ENCODE results near the gene C3.

The C3 gene

GRCh38 chr19:6738787-6739389 lies 18.4 kb upstream of the C3 start:
- Mint-ChIP-seq H3K4me3 (peak overlapping the region; percentile 98), H3K36me3 (ENCODE audit: low read depth) (peaks cover 20% of the 10 kb centered on the region), H3K4me1 (ENCODE audit: low read depth) (peaks cover 29% of the 10 kb centered on the region), H3K9me3 (no peaks in the 10 kb centered on the region), H3K27me3 (ENCODE audit: low read depth) (no peaks in the 10 kb centered on the region), H3K27ac (peak overlapping the region; percentile 99)
- DNase-seq (ENCODE audit: low spot score): no peak

DNA sequence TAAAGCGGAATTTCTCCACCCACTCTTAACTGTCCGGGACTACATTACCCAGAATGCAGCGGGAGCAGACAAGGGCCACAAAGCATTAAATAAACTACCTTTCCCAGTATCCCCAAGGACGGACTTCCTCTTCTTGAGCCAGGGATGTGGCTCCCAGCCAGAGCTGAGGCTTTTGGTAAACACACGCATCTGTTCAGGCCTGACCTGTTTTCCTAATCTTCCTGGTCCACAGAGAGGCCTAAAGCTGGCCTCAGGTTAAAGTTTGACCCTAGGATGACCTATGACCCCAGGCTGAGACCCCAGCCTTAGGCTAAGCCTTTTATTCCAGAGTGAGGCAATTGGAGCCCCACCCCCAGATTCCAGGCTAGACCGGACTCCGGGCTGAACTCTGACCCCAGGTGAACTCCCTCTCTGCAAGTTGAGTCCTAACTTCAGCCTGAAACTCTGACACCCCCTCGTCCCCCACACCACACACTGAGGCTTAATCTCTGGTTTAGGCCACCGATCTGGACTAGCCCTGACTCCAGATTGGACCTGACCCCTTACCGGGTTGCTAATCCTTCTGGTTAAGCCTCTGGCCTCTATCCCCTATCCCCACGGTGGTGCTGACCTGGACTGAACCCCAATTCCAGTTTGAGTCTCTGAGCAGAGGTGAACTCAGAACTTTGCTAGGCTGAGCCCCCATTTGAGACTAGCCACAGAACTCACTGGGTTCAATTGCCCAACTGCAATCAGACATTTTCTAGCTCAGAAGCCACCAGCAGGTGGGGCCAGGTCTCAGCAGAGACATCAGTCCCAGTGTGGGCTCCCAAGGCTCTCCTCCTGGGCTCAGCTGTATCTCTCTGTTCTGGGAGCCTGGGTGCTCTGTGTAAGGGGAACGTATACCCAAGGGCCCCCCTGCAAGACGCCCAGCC lies 17.7 kb upstream of the C3 start:
- Mint-ChIP-seq H3K9me3 (no peaks in the 10 kb centered on the region), H3K4me1 (ENCODE audit: low read depth) (peaks cover 29% of the 10 kb centered on the region)

DNA sequence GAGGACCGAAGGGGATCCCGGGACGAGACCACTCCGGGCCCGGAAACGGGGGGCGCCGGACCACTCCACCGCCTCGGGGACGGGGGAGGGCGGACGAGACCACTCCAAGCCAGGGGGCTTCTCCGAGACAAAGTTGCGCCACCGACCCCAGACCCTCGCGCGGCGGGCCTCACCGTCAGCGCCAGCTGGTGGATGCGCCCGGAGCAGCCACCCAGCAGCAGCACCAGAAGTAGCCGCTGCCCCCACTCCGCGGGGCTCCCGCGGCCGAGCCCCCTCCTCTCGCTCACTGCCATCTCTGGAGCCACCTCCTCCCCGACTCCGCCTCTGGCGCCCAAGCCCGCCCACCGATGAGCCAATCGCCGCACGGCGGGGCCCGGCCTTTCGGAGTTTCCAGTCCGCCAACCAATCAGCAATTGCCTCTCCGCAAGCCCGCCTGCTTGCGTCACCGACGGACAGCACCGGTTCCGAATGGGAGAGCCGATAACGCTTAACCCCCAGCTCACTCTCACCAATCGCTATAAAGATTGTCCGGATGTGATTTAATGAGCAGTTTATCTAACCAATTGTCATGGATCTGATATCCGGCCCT lies 16.9 kb upstream of the C3 start, which contains the start of gene GPR108:
Gene GPR108, minus strand, starts transcription at position 297 of the 589 bp plus-strand sequence. Its CDS starts 4 bp downstream, at position 293.
- H3K27me3 Mint-ChIP-seq (ENCODE audit: low read depth): no peaks in the 10 kb centered on the region
- H3K27ac Mint-ChIP-seq: peak within 1 kb of the TSS; percentile 99
- DNase-seq (ENCODE audit: low spot score): peak; percentile 100
- peak within 1 kb of the TSS; percentile 98 for H3K4me3 Mint-ChIP-seq
- peaks cover 29% of the 10 kb centered on the region for H3K4me1 Mint-ChIP-seq (ENCODE audit: low read depth)
- H3K9me3 Mint-ChIP-seq: no peaks in the 10 kb centered on the region
- peaks cover 17% of the 10 kb centered on the region for H3K36me3 Mint-ChIP-seq (ENCODE audit: low read depth)

More for the DNA sequence above, 17.7 kb upstream of the C3 start:
- Mint-ChIP-seq H3K27ac (peak overlapping the region; percentile 99), H3K36me3 (ENCODE audit: low read depth) (peaks cover 14% of the 10 kb centered on the region), H3K27me3 (ENCODE audit: low read depth) (no peaks in the 10 kb centered on the region), H3K4me3 (peak overlapping the region; percentile 98)
- peak; percentile 79 for DNase-seq (ENCODE audit: low spot score)

DNA sequence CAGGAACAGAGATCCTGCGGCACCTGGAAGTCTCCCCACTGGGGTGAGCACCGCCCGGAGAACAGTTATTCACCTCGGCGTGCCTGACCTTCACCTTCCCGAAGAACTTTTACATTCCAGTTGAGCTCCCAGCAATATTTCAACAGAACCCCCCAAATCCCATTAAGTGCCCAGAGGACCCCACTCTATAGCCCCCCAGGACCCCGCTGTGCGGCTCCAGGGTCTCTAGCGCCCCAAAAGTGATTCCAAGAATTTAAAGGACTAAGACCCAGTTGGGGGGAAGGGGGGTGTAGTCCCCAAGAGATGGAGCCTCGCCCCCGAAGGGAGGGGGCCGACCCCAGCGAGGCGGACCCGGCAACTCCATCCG lies 16.4 kb upstream of the C3 start:
- peaks cover 29% of the 10 kb centered on the region for H3K4me1 Mint-ChIP-seq (ENCODE audit: low read depth)
- peak overlapping the region; percentile 99 for H3K27ac Mint-ChIP-seq
- no peaks in the 10 kb centered on the region for H3K27me3 Mint-ChIP-seq (ENCODE audit: low read depth)
- peak overlapping the region; percentile 98 for H3K4me3 Mint-ChIP-seq
- H3K9me3 Mint-ChIP-seq: no peaks in the 10 kb centered on the region
- no peak for DNase-seq (ENCODE audit: low spot score)
- H3K36me3 Mint-ChIP-seq (ENCODE audit: low read depth): peaks cover 18% of the 10 kb centered on the region

GRCh38 chr19:6736169-6736916 lies 15.9 kb upstream of the C3 start:
- Mint-ChIP-seq H3K27me3 (ENCODE audit: low read depth) (no peaks in the 10 kb centered on the region), H3K36me3 (ENCODE audit: low read depth) (peaks cover 17% of the 10 kb centered on the region), H3K4me1 (ENCODE audit: low read depth) (peaks cover 29% of the 10 kb centered on the region), H3K27ac (peak overlapping the region; percentile 99), H3K9me3 (no peaks in the 10 kb centered on the region), H3K4me3 (peak overlapping the region; percentile 98)
- DNase-seq (ENCODE audit: low spot score): peak; percentile 79

DNA sequence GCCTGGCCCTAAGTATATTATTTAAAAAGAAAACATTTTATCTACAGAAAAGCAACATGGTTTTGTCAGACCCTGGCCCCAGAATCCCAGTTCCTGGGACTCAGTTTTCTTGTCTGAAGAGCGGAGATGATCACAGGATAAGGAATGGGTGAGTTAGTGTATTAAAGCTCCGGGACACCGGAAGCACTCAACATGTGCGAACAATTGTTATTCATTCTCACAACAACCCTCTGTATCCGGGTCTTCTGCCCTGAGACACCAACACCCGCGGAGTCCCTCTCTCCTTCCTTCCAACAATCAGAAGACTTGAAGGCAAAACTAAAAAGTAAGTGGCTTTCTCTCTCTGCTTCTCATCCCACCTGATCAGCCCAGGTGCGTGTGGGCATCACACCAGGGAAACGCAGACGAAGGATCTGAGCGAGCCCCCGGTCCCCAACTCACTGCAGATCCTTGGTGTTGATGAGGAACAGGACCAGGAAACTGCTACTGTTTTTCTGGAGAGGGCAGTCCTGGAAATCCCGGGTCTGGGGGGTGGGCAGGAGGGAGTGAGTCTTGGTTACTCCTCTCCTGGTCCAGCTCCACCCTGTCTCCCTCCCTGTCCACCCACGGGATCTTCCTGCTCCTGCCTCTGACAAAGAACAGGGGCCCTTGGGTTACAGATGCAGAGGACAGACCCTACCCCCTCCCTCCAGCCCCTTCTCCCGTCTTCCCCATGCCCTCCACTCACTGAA lies 14.9 kb upstream of the C3 start:
- peak overlapping the region; percentile 99 for H3K27ac Mint-ChIP-seq
- H3K27me3 Mint-ChIP-seq (ENCODE audit: low read depth): no peaks in the 10 kb centered on the region
- H3K4me3 Mint-ChIP-seq: peak overlapping the region; percentile 98
- peaks cover 17% of the 10 kb centered on the region for H3K36me3 Mint-ChIP-seq (ENCODE audit: low read depth)
- no peaks in the 10 kb centered on the region for H3K9me3 Mint-ChIP-seq
- H3K4me1 Mint-ChIP-seq (ENCODE audit: low read depth): peaks cover 26% of the 10 kb centered on the region
- no peak for DNase-seq (ENCODE audit: low spot score)

DNA sequence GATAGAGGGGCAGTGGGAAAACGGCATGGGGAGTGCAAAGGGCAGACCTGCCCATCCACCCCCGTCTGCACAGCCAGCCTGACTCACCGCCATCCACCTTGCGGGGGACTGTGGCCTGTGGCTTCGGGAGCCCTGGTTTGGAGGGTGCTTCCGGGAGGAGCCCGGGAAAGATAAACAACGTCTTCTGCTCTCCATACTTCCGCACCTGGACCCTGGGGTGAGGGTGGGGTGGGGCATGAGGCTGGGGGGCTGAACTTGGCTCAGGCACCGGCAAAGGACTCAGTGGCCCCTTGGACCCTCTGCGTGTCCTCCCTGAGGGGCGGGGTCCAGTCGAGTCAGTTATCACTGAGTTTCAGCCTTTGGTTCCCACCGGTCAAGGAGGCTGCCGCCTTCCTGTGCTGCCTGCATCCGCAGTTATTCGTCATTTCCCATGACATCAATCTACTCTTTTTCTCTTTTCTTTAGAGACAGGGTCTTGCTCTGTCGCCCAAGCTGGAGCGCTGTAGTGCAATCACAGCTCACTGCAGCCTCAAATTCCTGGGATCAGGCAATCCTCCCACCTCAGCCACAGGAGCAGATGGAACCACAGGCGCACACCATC lies 13.7 kb upstream of the C3 start:
- no peak for DNase-seq (ENCODE audit: low spot score)
- Mint-ChIP-seq H3K27me3 (ENCODE audit: low read depth) (no peaks in the 10 kb centered on the region), H3K9me3 (no peaks in the 10 kb centered on the region), H3K4me3 (no peak overlapping the region), H3K27ac (no peak overlapping the region), H3K36me3 (ENCODE audit: low read depth) (peaks cover 22% of the 10 kb centered on the region), H3K4me1 (ENCODE audit: low read depth) (peaks cover 24% of the 10 kb centered on the region)

DNA sequence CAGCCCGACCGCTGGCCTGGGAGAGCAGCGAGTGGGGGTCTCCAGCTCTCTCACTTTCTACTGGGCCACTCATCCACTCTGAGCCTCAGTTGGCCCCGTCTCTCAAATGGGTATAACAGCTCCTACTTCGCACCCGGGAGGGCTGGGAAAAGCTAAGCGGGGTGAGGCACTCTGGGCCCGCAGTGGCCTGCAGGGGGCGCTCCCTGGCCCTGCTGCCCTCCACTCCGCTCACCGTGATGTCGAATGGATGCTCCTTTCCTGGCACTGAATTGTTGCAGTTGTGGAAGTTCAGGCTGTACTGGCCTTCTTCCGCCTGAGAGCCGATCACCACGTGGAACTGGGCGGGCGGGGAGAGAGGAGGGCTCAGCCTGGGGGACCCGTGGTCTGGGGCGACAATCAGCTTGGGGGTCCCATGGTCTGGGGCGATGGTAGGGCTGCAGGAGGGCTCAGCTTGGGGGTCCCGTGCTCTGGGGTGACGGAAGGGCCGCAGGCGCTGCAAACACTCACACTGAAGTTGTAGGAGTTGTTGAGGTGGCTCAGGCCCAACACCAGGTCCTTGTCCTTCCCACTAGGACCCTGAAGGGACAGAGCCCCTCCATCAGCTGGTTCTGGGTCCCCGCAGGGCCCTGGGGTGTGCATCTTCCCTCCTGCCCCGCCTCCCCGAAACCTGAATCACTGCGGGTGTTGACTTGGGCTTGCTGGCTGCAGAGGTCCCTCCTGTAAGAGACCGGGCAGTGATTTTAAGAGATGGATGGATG lies 13.1 kb upstream of the C3 start:
- peaks cover 22% of the 10 kb centered on the region for H3K36me3 Mint-ChIP-seq (ENCODE audit: low read depth)
- H3K4me1 Mint-ChIP-seq (ENCODE audit: low read depth): peaks cover 18% of the 10 kb centered on the region
- DNase-seq (ENCODE audit: low spot score): no peak
- H3K4me3 Mint-ChIP-seq: no peak overlapping the region
- H3K27ac Mint-ChIP-seq: no peak overlapping the region
- H3K9me3 Mint-ChIP-seq: no peaks in the 10 kb centered on the region
- H3K27me3 Mint-ChIP-seq (ENCODE audit: low read depth): no peaks in the 10 kb centered on the region

GRCh38 chr19:6732803-6733337 lies 12.4 kb upstream of the C3 start:
- Mint-ChIP-seq H3K27ac (no peak overlapping the region), H3K36me3 (ENCODE audit: low read depth) (peaks cover 22% of the 10 kb centered on the region), H3K4me3 (no peak overlapping the region)

GRCh38 chr19:6731822-6732221 lies 11.4 kb upstream of the C3 start:
- H3K4me3 Mint-ChIP-seq: no peak overlapping the region
- peaks cover 9% of the 10 kb centered on the region for H3K4me1 Mint-ChIP-seq (ENCODE audit: low read depth)
- H3K27ac Mint-ChIP-seq: no peak overlapping the region
- H3K27me3 Mint-ChIP-seq (ENCODE audit: low read depth): no peaks in the 10 kb centered on the region
- H3K9me3 Mint-ChIP-seq: no peaks in the 10 kb centered on the region
- peaks cover 22% of the 10 kb centered on the region for H3K36me3 Mint-ChIP-seq (ENCODE audit: low read depth)
- DNase-seq (ENCODE audit: low spot score): no peak

More at GRCh38 chr19:6732803-6733337, 12.4 kb upstream of the C3 start:
- no peak for DNase-seq (ENCODE audit: low spot score)
- peaks cover 11% of the 10 kb centered on the region for H3K4me1 Mint-ChIP-seq (ENCODE audit: low read depth)
- no peaks in the 10 kb centered on the region for H3K27me3 Mint-ChIP-seq (ENCODE audit: low read depth)
- H3K9me3 Mint-ChIP-seq: no peaks in the 10 kb centered on the region

DNA sequence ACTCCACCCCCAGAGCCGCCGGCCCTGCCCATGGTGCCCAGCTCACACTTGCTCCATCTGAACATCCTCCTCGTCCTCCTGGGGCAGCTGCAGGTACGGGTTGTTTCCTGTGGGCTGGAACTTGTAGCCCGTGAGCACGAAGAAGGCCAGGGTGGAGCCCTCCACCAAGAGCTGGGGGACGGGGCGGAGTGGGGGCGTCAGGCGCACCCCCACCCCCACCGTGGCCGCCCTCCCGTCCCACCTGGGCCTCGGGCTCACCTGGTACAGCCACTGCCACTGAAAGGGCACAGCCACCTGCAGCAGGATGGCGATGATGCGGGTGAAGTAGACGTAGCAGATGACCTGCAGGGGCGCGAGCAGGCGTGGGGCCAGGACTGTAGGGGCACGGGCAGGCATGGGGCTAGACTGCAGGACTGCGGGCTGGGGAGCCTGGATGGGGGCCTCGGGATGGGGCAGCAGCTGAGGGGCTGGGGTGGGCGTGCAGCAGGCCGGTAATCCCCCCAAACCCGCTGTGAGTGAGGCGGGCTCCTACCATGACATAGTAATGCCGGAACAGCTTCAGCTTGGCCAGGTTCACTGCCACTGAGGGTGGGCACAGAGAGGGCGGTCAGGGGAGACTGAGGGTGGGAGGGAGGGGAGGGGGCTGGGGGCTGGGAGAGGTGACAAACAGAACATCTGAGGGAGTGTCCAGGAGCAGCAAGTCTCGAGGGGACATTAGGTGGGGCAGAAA lies 10.7 kb upstream of the C3 start:
- no peaks in the 10 kb centered on the region for H3K9me3 Mint-ChIP-seq
- peaks cover 5% of the 10 kb centered on the region for H3K4me1 Mint-ChIP-seq (ENCODE audit: low read depth)
- H3K27ac Mint-ChIP-seq: no peak overlapping the region
- DNase-seq (ENCODE audit: low spot score): no peak
- H3K27me3 Mint-ChIP-seq (ENCODE audit: low read depth): no peaks in the 10 kb centered on the region
- H3K4me3 Mint-ChIP-seq: no peak overlapping the region
- peaks cover 19% of the 10 kb centered on the region for H3K36me3 Mint-ChIP-seq (ENCODE audit: low read depth)

Data from T-helper 2 cell treated with Interferon-gamma antibody and Interleukin-4, amounts not matched to agents 5 μg/mL and 100 μg/mL, for 36 hours (primary cell).